ENCODE results near the gene MUSTN1.

Gene MUSTN1

GRCh38 chr3:52817221-52817620, 17.6 kb downstream of the MUSTN1 start:
- no peaks in the 10 kb centered on the region for H3K36me3 ChIP-seq (ENCODE audit: control insufficient read depth in 1 of 2, insufficient read depth in 2 of 2, low read length in 2 of 2)

GRCh38 chr3:52816654-52817053, 18.2 kb downstream of the MUSTN1 start:
- Histone ChIP-seq H3K36me3 (ENCODE audit: control insufficient read depth in 1 of 2, insufficient read depth in 2 of 2, low read length in 2 of 2) (no peaks in the 10 kb centered on the region), H3K4me1 (ENCODE audit: control insufficient read depth in 1 of 2, insufficient read depth in 2 of 2, low read length in 2 of 2) (no peaks in the 10 kb centered on the region)

More at GRCh38 chr3:52817221-52817620, 17.6 kb downstream of the MUSTN1 start:
- no peak overlapping the region for H3K27ac ChIP-seq (ENCODE audit: low read length)
- H3K4me1 ChIP-seq (ENCODE audit: control insufficient read depth in 1 of 2, insufficient read depth in 2 of 2, low read length in 2 of 2): no peaks in the 10 kb centered on the region
- no peaks in the 10 kb centered on the region for H3K9me3 ChIP-seq (ENCODE audit: control insufficient read depth in 1 of 2, low read length in 2 of 2)
- no peaks in the 10 kb centered on the region for H3K27me3 ChIP-seq (ENCODE audit: low read depth, low read length)
- H3K4me3 ChIP-seq (ENCODE audit: low read depth in 1 of 2, low read length in 2 of 2): no peak overlapping the region

GRCh38 chr3:52816199-52816598, 18.6 kb downstream of the MUSTN1 start:
- no peaks in the 10 kb centered on the region for H3K4me1 ChIP-seq (ENCODE audit: control insufficient read depth in 1 of 2, insufficient read depth in 2 of 2, low read length in 2 of 2)
- no peaks in the 10 kb centered on the region for H3K27me3 ChIP-seq (ENCODE audit: low read depth, low read length)
- no peaks in the 10 kb centered on the region for H3K9me3 ChIP-seq (ENCODE audit: control insufficient read depth in 1 of 2, low read length in 2 of 2)
- no peaks in the 10 kb centered on the region for H3K36me3 ChIP-seq (ENCODE audit: control insufficient read depth in 1 of 2, insufficient read depth in 2 of 2, low read length in 2 of 2)
- no peak overlapping the region for H3K27ac ChIP-seq (ENCODE audit: low read length)
- no peak overlapping the region for H3K4me3 ChIP-seq (ENCODE audit: low read depth in 1 of 2, low read length in 2 of 2)

More at GRCh38 chr3:52816654-52817053, 18.2 kb downstream of the MUSTN1 start:
- no peak overlapping the region for H3K4me3 ChIP-seq (ENCODE audit: low read depth in 1 of 2, low read length in 2 of 2)
- no peaks in the 10 kb centered on the region for H3K9me3 ChIP-seq (ENCODE audit: control insufficient read depth in 1 of 2, low read length in 2 of 2)
- H3K27ac ChIP-seq (ENCODE audit: low read length): no peak overlapping the region
- H3K27me3 ChIP-seq (ENCODE audit: low read depth, low read length): no peaks in the 10 kb centered on the region

- Histone ChIP-seq H3K4me1 (ENCODE audit: control insufficient read depth in 1 of 2, insufficient read depth in 2 of 2, low read length in 2 of 2) (no peaks in the 10 kb centered on the region), H3K9me3 (ENCODE audit: control insufficient read depth in 1 of 2, low read length in 2 of 2) (no peaks in the 10 kb centered on the region), H3K4me3 (ENCODE audit: low read depth in 1 of 2, low read length in 2 of 2) (no peak overlapping the region), H3K27me3 (ENCODE audit: low read depth, low read length) (no peaks in the 10 kb centered on the region), H3K36me3 (ENCODE audit: control insufficient read depth in 1 of 2, insufficient read depth in 2 of 2, low read length in 2 of 2) (no peaks in the 10 kb centered on the region), H3K27ac (ENCODE audit: low read length) (no peak overlapping the region)
These were observed 21.0 kb downstream of the MUSTN1 start for GRCh38 chr3:52813810-52814209.

- no peak overlapping the region for H3K4me3 ChIP-seq (ENCODE audit: low read depth in 1 of 2, low read length in 2 of 2)
- no peaks in the 10 kb centered on the region for H3K4me1 ChIP-seq (ENCODE audit: control insufficient read depth in 1 of 2, insufficient read depth in 2 of 2, low read length in 2 of 2)
- no peak overlapping the region for H3K27ac ChIP-seq (ENCODE audit: low read length)
- no peaks in the 10 kb centered on the region for H3K36me3 ChIP-seq (ENCODE audit: control insufficient read depth in 1 of 2, insufficient read depth in 2 of 2, low read length in 2 of 2)
- H3K27me3 ChIP-seq (ENCODE audit: low read depth, low read length): no peaks in the 10 kb centered on the region
- no peaks in the 10 kb centered on the region for H3K9me3 ChIP-seq (ENCODE audit: control insufficient read depth in 1 of 2, low read length in 2 of 2)
These were observed 23.3 kb downstream of the MUSTN1 start for GRCh38 chr3:52811452-52812011.

GRCh38 chr3:52810923-52811322, 23.9 kb downstream of the MUSTN1 start:
- Histone ChIP-seq H3K36me3 (ENCODE audit: control insufficient read depth in 1 of 2, insufficient read depth in 2 of 2, low read length in 2 of 2) (no peaks in the 10 kb centered on the region), H3K27ac (ENCODE audit: low read length) (no peak overlapping the region), H3K27me3 (ENCODE audit: low read depth, low read length) (no peaks in the 10 kb centered on the region), H3K4me3 (ENCODE audit: low read depth in 1 of 2, low read length in 2 of 2) (no peak overlapping the region), H3K9me3 (ENCODE audit: control insufficient read depth in 1 of 2, low read length in 2 of 2) (no peaks in the 10 kb centered on the region), H3K4me1 (ENCODE audit: control insufficient read depth in 1 of 2, insufficient read depth in 2 of 2, low read length in 2 of 2) (no peaks in the 10 kb centered on the region)

GRCh38 chr3:52809662-52810377, 25.0 kb downstream of the MUSTN1 start:
- H3K27ac ChIP-seq (ENCODE audit: low read length): no peak overlapping the region
- H3K27me3 ChIP-seq (ENCODE audit: low read depth, low read length): no peaks in the 10 kb centered on the region
- H3K4me1 ChIP-seq (ENCODE audit: control insufficient read depth in 1 of 2, insufficient read depth in 2 of 2, low read length in 2 of 2): no peaks in the 10 kb centered on the region
- no peak overlapping the region for H3K4me3 ChIP-seq (ENCODE audit: low read depth in 1 of 2, low read length in 2 of 2)
- H3K9me3 ChIP-seq (ENCODE audit: control insufficient read depth in 1 of 2, low read length in 2 of 2): no peaks in the 10 kb centered on the region
- no peaks in the 10 kb centered on the region for H3K36me3 ChIP-seq (ENCODE audit: control insufficient read depth in 1 of 2, insufficient read depth in 2 of 2, low read length in 2 of 2)

- Histone ChIP-seq H3K4me1 (ENCODE audit: control insufficient read depth in 1 of 2, insufficient read depth in 2 of 2, low read length in 2 of 2) (no peaks in the 10 kb centered on the region), H3K36me3 (ENCODE audit: control insufficient read depth in 1 of 2, insufficient read depth in 2 of 2, low read length in 2 of 2) (no peaks in the 10 kb centered on the region), H3K9me3 (ENCODE audit: control insufficient read depth in 1 of 2, low read length in 2 of 2) (no peaks in the 10 kb centered on the region), H3K27ac (ENCODE audit: low read length) (no peak overlapping the region), H3K4me3 (ENCODE audit: low read depth in 1 of 2, low read length in 2 of 2) (no peak overlapping the region), H3K27me3 (ENCODE audit: low read depth, low read length) (no peaks in the 10 kb centered on the region)
These were observed 25.7 kb downstream of the MUSTN1 start for GRCh38 chr3:52809149-52809548.

- Histone ChIP-seq H3K4me3 (ENCODE audit: low read depth in 1 of 2, low read length in 2 of 2) (no peak overlapping the region), H3K4me1 (ENCODE audit: control insufficient read depth in 1 of 2, insufficient read depth in 2 of 2, low read length in 2 of 2) (no peaks in the 10 kb centered on the region), H3K27ac (ENCODE audit: low read length) (no peak overlapping the region), H3K9me3 (ENCODE audit: control insufficient read depth in 1 of 2, low read length in 2 of 2) (no peaks in the 10 kb centered on the region), H3K27me3 (ENCODE audit: low read depth, low read length) (no peaks in the 10 kb centered on the region), H3K36me3 (ENCODE audit: control insufficient read depth in 1 of 2, insufficient read depth in 2 of 2, low read length in 2 of 2) (no peaks in the 10 kb centered on the region)
These were observed 29.4 kb downstream of the MUSTN1 start for GRCh38 chr3:52805270-52806039.

- Histone ChIP-seq H3K27me3 (ENCODE audit: low read depth, low read length) (no peaks in the 10 kb centered on the region), H3K9me3 (ENCODE audit: control insufficient read depth in 1 of 2, low read length in 2 of 2) (no peaks in the 10 kb centered on the region), H3K4me3 (ENCODE audit: low read depth in 1 of 2, low read length in 2 of 2) (no peak overlapping the region), H3K4me1 (ENCODE audit: control insufficient read depth in 1 of 2, insufficient read depth in 2 of 2, low read length in 2 of 2) (no peaks in the 10 kb centered on the region), H3K36me3 (ENCODE audit: control insufficient read depth in 1 of 2, insufficient read depth in 2 of 2, low read length in 2 of 2) (no peaks in the 10 kb centered on the region), H3K27ac (ENCODE audit: low read length) (no peak overlapping the region)
These were observed 33.0 kb downstream of the MUSTN1 start for GRCh38 chr3:52801839-52802238.

- Histone ChIP-seq H3K9me3 (ENCODE audit: control insufficient read depth in 1 of 2, low read length in 2 of 2) (no peaks in the 10 kb centered on the region), H3K4me3 (ENCODE audit: low read depth in 1 of 2, low read length in 2 of 2) (no peak overlapping the region), H3K4me1 (ENCODE audit: control insufficient read depth in 1 of 2, insufficient read depth in 2 of 2, low read length in 2 of 2) (no peaks in the 10 kb centered on the region), H3K27me3 (ENCODE audit: low read depth, low read length) (no peaks in the 10 kb centered on the region), H3K36me3 (ENCODE audit: control insufficient read depth in 1 of 2, insufficient read depth in 2 of 2, low read length in 2 of 2) (no peaks in the 10 kb centered on the region), H3K27ac (ENCODE audit: low read length) (no peak overlapping the region)
These were observed 34.7 kb downstream of the MUSTN1 start for GRCh38 chr3:52800079-52800478.
